Right lung (tissue), 5 donors: ENCODE data around the gene SORT1. TPM values are rescaled to one million over a fixed set of nuclear protein-coding genes. Genes with fewer than 3 reads are reported as not detected.

ENCODE experiments used
- DNase-seq, 2 donors: peaks; one replicate each; pipeline ENCODE4 v3.0.0-alpha.2; 2013
- polyA plus RNA-seq, 5 donors: library from polyadenylated mRNA; unstranded; fragments of 120-200 nt; gene quantifications; one replicate each; pipeline versions ENCODE4 v1.2.1 to v1.2.3, GENCODE V29; 2013; ENCODE audit warnings: inconsistent platforms in 1 of 5, low replicate concordance in 1 of 5; ENCODE audit not compliant: insufficient read length in 5 of 5, insufficient read depth in 1 of 5

The SORT1 gene
- polyA plus RNA-seq, 5 donors: 34.0 to 51.2 (median 42.6) TPM

DNA sequence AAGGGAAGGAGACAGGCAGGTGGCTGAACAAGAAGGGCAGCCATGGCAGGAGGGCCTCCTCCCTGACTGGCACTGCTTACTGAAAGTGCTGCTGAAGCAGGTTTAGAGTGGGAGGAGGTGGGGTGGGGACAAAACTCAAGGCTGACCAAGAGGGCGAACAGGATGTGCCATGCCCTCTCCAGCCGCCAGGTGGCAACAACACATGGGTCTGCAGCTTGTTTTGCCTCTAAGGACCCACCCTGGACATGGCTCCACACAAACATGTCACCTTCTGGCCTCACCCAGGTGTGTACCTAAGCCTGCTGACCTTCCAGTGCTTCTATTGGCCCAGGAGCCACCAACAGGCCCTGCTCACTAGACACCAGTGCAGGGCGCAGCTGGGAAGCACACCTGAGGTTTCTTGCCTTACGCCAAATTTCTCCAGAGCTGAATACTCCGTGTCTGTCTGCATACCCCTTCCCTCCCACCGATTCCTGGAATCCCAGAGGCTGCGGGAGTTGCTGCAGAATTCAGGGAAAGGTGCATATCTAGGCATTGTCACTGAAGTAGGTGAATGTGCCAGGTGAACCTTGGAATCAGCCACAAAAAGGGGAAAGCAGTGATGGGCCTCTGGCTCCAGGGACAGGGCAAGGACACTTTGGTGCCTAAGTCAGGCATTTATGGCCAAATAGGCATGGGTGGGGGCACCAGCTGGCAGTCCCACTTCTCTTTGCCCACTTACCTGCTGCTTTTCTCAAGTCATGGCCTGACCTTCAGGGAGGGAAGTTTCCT lies 120.1 kb downstream of the SORT1 start:
- peak; percentile 59 to 60 for DNase-seq

DNA sequence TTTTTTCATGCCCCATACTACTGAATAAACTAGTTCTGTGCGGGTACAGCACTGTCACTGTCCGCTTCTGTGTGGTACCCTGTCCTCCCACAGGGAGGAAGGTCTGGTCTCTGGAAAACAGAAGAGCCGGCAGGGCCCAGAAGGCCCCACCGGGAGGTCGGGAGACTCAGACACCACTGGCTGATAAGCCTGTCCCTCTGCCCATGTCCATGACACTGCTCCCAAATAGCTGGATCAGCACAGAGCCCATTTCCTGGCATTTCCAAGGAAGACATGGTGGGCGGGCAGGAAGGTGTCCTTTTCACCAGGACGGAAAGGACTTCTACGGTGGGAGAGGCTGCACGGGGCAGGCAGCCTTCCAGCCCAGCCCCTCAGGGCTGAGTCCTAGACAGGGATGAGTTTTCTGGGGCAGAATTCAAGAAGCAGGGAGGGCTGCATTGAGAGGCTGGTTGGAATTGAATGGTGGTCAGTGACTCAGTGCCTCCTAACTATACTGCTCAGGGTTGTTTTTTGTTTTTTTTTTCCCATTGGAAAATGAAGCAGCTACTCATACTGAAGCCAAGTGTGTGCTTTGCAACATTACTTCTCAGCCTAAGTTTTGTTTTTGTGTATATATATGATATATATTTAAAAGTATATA lies 121.9 kb downstream of the SORT1 start:
- DNase-seq: no peak

DNA sequence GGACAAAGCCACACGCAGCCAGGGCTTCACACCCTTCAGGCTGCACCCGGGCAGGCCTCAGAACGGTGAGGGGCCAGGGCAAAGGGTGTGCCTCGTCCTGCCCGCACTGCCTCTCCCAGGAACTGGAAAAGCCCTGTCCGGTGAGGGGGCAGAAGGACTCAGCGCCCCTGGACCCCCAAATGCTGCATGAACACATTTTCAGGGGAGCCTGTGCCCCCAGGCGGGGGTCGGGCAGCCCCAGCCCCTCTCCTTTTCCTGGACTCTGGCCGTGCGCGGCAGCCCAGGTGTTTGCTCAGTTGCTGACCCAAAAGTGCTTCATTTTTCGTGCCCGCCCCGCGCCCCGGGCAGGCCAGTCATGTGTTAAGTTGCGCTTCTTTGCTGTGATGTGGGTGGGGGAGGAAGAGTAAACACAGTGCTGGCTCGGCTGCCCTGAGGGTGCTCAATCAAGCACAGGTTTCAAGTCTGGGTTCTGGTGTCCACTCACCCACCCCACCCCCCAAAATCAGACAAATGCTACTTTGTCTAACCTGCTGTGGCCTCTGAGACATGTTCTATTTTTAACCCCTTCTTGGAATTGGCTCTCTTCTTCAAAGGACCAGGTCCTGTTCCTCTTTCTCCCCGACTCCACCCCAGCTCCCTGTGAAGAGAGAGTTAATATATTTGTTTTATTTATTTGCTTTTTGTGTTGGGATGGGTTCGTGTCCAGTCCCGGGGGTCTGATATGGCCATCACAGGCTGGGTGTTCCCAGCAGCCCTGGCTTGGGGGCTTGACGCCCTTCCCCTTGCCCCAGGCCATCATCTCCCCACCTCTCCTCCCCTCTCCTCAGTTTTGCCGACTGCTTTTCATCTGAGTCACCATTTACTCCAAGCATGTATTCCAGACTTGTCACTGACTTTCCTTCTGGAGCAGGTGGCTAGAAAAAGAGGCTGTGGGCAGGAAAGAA lies 122.9 kb downstream of the SORT1 start:
- DNase-seq: peak in 1 of 2 donors; percentile 67

DNA sequence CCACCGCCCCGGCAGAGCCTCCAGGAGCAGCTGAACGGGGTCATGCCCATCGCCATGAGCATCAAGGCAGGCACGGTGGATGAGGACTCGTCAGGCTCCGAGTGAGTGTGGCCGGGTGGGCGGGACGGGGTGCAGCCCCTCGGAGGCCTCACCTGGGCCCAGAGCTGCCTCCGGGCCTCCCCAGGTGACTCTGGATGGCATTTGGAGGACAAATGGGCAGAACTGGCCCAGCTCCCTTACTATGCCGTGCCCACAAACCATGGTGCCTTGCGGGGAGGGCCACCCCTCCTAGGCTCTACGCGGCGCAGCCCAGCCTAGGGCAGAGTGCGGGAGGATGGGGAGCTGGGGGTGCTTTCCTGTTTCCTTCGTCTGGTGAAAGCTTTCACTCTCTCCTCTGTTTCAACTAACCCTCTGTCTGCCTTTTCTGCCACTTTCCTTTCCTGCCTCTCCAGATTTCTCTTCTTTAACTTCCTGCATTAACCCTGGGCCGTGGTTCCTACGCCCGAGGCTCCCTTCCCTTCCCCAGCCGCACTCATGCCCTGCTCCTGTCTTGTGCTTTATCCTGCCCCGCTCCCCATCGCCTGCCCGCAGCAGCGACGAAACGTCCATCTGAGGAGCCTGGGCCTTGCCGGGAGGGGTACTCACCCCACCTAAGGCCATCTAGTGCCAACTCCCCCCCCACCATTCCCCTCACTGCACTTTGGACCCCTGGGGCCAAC lies 124.0 kb downstream of the SORT1 start:
- DNase-seq: no peak

DNA sequence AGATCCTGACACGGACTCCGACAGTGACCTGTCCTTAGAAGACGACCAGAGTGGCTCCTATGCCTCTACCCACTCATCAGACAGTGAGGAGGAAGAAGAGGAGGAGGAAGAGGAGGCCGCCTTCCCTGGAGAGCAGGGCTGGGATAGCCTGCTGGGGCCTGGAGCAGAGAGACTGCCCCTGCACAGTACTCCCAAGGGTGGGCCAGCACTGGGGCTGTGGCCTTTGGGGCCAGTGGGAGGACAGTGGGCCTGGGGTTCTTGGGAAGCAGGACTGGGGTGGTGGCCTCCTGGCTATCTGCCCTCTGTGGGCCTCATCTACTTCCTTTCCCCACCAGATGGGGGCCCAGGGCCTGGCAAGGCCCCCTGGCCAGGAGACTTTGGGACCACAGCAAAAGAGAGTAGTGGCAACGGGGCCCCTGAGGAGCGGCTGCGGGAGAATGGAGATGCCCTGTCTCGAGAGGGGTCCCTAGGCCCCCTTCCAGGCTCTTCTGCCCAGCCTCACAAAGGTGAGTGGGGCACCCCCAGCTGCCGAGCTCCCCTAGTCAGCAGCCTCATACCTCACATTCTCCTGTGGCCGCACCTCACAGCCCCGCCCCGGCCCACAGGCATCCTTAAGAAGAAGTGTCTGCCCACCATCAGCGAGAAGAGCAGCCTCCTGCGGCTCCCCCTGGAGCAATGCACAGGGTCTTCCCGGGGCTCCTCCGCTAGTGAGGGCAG lies 124.7 kb downstream of the SORT1 start:
- DNase-seq: no peak

DNA sequence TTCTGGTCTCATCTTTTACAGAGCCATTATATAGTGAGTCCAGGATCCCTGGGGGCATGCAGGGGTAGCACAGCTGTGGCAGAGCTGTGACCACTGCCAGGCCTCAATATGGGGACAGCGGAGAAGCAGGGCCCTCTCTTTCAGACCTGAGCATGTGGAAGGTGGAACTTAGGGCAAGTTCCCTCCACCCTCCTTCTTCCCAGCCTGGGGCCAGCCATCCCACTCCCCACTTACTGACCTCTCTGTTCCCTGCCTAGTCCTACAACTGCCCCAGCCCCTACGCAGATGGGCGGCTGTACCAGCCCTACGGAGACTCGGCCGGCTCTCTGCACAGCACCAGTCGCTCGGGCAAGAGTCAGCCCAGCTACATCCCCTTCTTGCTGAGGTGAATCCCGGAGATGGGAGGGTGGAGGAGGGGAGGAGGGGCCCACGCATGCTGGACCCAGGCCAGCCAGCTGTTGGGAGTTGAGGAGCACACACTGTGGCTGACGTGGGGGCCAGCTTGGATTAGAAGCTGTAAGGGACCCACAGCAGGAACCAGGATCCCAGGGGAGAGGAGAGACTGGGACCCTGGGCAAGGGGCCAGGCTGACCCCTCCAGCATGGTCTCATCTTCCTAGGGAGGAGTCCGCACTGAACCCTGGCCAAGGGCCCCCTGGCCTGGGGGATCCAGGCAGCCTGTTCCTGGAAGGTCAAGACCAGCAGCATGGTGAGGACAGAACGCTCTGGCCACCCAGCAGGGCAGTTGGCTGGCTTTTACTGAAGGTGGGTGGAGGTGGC lies 125.5 kb downstream of the SORT1 start:
- no peak for DNase-seq

DNA sequence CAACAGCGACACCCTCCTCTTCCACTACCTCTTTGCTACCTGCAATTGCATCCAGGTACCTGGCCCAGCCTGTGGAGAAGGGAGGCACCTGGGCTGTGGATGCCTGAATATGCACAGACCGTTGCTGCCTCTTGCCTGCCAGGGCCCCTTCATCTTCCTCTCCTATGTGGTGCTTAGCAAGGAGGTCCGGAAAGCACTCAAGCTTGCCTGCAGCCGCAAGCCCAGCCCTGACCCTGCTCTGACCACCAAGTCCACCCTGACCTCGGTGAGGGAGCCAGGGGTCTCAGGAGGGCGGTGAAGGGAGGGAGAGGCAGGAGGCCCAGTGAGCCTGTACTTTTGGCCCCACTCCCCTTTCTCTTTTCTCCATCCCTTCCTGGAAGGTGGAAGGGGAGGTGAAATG lies 126.3 kb downstream of the SORT1 start:
- no peak for DNase-seq

DNA sequence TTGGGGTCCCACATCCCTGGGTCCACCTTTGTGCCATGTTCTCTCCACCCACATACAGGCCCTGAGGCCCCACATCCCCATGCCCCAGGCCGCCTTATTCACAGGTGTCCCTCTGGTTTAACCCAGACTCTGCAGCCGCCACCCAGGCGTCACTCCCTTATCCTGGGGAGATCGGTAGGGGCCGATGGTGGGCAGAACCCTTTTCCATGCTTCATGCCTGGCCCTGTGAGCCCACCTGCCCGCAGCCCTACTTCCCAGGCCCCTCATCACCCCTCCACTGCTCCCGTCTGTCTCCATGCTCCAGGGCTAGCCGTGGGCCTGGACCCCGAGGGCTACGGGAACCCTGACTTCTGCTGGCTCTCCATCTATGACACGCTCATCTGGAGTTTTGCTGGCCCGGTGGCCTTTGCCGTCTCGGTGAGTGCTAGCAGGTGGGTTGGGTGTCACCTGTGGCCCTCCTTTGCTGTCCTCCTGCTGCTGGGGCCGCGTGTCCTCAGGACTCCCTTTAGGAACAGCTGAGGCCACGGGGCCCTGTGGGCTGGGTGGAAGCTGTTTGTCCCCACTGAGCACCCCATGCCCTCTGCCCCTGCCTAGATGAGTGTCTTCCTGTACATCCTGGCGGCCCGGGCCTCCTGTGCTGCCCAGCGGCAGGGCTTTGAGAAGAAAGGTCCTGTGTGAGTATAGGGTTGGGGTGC lies 126.9 kb downstream of the SORT1 start:
- no peak for DNase-seq

DNA sequence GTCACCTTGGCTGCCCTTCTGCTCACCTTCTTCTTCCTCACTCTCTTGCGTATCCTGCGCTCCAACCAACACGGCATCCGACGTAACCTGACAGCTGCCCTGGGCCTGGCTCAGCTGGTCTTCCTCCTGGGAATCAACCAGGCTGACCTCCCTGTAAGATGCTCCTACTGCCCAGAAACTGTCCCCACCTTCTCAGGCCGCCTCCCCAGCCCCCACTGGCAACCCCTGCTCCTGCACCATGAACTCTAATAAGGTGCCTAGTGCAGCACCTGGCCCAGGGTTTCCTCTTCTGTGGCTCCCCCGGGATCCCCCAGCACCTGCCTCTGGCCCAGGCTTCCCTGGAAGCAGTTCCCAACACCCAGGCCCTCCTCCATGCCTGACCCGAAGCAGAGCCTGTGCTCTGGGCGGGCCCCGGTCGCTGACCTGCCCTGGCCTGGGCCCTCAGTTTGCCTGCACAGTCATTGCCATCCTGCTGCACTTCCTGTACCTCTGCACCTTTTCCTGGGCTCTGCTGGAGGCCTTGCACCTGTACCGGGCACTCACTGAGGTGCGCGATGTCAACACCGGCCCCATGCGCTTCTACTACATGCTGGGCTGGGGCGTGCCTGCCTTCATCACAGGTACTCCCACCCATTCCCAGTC lies 127.6 kb downstream of the SORT1 start:
- DNase-seq: no peak

DNA sequence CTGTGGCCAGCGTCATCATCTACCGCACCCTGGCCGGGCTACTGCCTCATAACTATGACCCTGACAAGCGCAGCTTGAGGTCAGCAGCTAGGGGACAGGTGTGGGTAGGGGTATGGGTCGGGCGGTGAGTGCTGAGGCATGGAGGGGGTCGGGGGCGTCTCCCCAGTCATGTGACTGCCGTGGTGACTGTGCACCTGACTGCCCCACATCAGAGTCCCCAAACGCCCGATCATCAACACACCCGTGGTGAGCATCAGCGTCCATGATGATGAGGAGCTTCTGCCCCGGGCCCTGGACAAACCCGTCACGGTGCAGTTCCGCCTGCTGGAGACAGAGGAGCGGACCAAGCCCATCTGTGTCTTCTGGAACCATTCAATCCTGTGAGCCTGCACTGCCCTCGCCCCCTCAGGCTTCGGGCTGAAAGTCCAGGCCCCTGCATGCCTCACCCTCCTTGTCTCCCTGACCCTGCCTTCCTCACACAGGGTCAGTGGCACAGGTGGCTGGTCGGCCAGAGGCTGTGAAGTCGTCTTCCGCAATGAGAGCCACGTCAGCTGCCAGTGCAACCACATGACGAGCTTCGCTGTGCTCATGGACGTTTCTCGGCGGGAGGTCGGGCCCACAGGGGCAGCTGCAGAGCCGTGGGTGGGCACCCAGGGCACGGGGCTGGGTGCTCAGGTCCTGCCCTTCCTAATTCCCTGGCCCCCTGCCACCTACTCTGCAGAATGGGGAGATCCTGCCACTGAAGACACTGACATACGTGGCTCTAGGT lies 128.3 kb downstream of the SORT1 start:
- DNase-seq: no peak

DNA sequence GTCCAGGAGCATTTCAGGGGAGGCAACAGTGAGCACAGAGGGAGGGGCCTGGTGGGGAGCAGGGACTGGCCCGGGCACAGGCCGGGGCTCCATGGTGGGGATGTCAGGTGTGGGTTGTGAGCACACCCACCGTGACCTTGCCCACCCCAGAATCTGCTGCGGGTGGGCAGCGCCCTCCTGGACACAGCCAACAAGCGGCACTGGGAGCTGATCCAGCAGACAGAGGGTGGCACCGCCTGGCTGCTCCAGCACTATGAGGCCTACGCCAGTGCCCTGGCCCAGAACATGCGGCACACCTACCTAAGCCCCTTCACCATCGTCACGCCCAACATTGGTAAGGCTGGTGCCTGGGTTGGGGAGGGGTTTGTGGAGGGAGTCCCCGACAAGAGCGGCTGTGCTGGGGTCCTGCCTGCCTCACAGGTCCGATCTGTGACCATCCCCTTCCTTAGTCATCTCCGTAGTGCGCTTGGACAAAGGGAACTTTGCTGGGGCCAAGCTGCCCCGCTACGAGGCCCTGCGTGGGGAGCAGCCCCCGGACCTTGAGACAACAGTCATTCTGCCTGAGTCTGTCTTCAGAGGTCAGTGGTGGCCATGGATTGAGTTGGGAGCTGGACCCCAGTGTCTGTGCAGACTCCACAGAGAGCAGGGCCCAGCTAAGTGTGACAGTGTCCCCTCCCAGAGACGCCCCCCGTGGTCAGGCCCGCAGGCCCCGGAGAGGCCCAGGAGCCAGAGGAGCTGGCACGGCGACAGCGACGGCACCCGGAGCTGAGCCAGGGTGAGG lies 129.1 kb downstream of the SORT1 start:
- no peak for DNase-seq

DNA sequence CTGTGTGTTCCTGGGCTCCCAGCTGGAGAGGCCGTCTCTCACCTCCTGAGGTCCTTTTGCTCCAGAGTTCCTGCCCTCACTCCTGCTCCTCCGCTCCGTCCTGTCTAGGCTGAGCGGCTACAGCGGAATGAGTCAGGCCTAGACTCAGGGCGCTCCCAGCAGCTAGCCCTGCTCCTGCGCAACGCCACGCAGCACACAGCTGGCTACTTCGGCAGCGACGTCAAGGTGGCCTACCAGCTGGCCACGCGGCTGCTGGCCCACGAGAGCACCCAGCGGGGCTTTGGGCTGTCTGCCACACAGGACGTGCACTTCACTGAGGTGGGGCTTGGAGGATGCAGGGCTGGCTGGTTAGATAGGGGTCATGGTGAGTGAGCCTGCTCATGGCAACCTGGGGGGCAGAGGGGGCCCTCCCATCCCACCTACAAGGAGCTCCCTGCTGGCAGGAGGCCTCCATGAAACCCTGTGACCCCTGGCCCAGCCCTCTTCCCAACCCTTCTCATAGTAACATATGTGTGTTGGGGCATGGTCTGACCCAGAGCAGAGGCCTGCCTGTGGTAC lies 129.9 kb downstream of the SORT1 start:
- DNase-seq: no peak

DNA sequence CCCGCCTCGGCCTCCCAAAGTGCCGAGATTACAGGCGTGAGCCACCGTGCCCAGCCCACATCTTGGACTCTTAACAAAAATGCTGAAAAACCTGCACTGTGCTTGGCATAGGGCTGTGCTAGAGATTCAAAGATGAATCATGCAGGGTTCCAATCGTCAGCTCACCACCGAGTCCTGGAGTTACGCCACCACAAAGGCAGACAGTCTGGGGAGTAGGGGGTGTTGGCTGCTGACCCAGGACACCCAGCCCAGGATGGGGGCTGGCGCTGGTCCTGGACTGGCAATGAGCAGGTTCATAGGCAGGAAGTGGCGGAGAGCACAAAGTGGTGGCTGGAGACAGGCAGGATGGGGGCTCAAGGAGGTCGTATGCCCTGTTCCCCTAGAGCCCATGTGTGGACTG lies 130.8 kb downstream of the SORT1 start:
- no peak for DNase-seq

DNA sequence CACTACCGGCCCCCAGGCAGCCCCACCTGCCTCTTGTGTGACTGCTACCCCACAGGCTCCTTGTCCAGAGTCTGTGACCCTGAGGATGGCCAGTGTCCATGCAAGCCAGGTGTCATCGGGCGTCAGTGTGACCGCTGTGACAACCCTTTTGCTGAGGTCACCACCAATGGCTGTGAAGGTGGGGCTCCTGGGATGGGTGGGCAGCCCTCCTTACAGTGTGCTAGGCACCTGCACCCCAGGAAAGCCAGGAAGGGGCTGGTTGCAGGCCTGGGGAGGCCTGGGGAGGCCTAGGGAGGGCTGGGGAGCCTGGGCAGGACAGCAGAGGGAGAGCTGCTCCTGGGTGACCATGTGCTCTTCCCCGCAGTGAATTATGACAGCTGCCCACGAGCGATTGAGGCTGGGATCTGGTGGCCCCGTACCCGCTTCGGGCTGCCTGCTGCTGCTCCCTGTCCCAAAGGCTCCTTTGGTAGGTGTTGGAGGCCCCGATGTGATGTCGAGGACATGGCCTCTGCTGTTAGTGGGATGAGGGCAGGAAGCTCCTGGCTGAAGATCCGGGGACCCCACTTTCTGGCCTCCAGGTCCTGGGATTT lies 131.9 kb downstream of the SORT1 start:
- DNase-seq: no peak

DNA sequence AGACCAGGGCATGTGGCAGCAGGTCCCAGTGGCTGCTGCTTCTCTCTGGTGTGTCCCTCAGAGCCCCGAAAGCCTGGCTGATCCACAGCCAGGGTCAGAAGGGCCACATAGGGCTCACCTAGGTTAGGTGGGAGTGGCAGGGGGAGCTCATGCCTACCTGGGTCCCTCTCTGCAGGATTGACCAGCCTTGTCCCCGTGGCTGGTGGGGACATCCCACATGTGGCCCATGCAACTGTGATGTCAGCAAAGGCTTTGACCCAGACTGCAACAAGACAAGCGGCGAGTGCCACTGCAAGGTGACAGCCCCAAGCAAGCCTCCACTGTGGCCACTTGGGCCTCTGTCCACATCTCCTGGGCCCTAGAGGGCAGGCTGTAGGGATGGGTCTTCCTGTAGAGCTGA lies 132.7 kb downstream of the SORT1 start:
- no peak for DNase-seq

DNA sequence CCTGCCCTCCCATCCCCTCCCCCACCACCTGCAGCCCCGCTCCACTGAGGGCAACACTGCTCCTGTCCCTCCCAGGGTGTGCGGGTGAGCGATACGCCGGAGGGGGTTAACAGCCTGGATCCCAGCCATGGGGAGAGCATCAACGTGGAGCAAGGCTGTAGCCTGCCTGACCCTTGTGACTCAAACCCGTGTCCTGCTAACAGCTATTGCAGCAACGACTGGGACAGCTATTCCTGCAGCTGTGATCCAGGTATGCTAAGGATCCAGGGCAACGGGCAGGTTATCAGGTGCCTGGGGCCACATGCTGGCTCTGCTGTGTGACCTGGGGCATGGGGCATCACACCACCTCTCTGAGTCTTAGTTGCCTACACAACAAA lies 133.4 kb downstream of the SORT1 start:
- DNase-seq: no peak
